HG03354 (cell line): ENCODE data around the gene C22orf39.

Experiments used
- ATAC-seq: cut with Tn5 transposase; IDR thresholded peaks from one replicate; pipeline ENCODE4 v1.9.1; 2021; ENCODE audit warnings: mild to moderate bottlenecking; ENCODE audit not compliant: unreplicated experiment, poor library complexity, severe bottlenecking

Gene C22orf39

GRCh38 chr22:19406846-19407245, 40.7 kb downstream of the C22orf39 start:
- ATAC-seq = no peak

DNA sequence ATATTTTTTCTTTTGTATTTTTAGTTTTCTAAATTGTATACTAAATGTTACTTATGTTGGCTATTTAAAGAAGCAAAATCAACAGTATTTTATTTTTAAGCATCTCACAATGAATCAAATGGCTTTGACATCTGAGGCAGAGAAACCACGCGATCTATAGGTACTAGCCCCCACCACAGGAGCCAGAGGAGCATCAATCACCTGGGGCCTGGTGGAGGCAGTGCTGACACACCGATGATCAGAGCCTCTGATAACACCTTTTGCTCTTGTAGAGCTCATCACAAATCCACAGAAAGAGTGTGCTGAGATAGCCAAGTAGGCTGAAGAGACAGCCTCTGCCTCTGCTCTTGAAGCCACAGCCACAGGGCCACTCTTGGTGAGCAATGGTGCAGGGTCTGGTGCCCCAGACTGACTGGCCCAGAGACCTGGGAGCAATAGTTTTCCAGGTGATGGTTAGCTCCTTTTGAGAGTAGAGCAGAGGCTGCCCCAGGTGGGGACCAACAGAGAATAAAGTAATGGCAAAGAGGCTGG, 41.2 kb downstream of the C22orf39 start:
- ATAC-seq = no peak

GRCh38 chr22:19405652-19406051, 41.9 kb downstream of the C22orf39 start:
- ATAC-seq = no peak

- ATAC-seq = no peak
Measured at GRCh38 chr22:19405133-19405532, 42.4 kb downstream of the C22orf39 start.

GRCh38 chr22:19404676-19405075, 42.8 kb downstream of the C22orf39 start:
- no peak for ATAC-seq

DNA sequence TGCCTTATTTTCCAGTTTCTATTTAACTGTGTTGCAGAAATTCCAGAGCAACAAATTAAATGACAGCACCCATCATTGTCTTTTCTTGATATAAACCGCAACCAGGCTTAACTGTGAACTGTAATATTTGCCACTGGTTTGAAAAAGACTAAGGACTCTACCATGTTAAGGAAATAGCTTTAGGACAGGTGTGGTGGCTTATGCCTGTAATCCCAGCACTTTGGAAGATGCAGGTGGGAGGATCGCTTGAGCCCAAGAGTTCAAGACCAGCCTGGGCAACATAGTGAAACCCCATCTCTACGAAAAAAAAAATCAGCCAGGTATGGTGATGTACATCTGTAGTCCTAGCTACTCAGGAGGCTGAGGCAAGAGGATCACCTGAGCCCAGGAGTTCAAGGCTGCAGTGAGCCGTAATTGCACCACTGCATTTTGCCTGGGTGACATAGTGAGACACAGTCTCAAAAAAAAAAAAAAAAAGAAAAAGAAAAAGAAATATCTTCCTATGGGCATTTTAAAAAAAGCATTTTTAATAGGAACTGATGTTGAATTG, 44.8 kb downstream of the C22orf39 start:
- no peak for ATAC-seq

DNA sequence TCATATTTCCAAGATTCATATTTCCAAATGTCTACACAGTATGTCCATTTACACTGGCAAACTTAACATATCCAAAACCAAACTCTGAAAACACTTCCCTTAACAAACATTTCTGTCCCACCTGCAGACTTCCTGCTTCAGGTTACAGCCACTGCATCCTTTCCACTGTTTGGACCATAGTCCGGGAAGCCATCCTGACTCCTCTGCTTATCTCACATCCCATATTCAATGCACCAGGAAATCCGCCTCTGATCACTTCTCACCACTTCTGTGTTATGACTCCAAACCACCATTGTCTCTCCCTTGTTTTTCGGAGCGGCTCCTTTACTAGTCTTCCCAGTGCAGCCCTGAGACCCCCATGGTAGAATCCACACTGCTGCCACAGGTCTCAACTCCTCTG, 46.0 kb downstream of the C22orf39 start:
- ATAC-seq = no peak

DNA sequence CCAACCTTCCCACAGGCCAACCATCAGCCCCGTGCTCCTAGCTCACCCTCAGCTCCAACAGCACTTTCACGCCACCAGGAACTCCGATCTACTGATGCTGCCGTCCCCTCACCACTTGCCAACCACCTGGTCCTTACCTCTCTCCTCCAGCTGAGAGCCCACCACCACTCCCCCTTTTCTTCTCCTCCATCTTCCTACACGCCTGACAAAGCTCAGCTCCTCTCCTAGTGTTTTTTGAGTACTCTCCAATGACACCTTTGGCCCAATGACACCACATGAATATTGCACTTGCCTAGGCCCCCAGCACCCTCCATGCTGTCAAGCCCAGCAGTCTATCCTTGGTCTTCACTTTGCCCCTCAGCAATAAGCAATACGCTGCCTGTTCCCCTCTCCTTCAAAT, 46.6 kb downstream of the C22orf39 start:
- ATAC-seq = no peak

GRCh38 chr22:19398652-19399051, 48.9 kb downstream of the C22orf39 start:
- ATAC-seq = no peak

GRCh38 chr22:19398206-19398605, 49.3 kb downstream of the C22orf39 start:
- ATAC-seq = no peak

DNA sequence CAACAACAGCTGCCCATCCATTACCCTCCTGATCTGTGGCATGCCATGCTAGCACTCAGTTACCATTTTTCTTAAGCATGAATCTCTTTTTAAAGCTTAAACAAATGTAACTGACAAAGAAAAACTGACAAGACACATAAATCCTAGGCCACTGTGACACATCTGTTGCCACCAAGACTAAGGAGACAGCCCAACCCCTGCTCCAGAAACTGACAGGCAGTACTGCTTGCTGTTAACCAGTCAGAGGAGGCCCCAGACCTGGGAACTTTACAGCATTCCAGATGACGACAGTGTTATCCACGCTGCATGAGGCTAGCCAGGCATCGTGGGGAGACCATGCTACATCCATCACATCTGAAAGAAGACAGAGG, 49.8 kb downstream of the C22orf39 start:
- ATAC-seq = no peak

DNA sequence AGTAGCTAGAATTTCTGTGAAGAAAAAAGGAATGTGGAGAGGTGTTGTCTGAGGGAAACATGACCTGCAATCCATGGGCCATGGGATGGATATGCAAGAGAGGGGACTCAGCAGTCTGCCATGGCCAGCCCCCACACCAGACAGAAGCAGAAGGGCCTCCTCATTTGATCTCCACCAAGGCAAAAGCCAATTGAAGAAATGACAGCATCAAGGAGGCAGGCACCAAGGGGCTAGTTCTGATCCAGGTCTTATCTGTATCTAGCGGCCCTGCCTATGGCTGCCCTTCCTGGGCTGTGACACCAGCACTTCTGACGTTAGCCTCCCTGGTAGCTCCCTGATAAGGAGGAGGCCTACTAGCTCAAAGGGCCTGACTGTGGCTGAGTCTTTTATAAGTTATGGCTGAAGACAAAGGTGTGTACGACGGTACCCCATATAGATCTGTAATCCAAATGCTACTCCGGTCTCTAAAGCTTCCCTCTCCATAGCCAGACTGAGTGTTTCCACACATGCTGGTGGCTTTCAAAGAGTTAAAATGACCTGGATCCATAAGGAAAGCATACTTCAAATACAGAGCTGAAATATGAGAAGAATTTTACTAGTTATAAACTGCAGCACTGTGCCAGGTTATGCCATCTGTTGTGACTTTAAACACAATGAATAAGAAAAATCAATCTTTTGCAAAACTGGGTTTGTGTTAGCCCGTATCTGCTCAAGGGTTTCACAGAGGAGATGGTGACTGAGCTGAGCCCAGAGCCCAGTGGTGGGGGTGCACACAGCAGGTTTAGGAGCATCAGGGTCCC, 50.4 kb downstream of the C22orf39 start:
- ATAC-seq = no peak

DNA sequence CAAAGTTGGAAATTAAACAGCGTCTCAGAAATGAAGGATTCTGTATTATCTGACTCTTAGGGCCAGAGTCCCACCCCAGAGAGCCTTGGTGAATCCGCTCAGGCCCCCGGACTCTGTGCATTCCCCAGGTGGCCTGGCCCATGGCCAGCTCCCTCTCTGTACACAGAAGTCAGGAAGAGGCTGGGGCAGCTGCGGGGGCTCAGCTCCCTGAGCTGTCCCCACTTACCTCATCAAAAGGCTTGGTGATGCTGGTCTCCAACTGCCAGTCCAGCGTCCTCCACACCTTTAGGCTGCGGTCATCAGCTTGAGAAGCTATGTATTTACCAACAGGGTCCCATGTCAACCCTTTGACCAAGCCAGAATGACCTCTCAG, 51.0 kb downstream of the C22orf39 start:
- no peak for ATAC-seq

GRCh38 chr22:19395276-19395675, 52.2 kb downstream of the C22orf39 start:
- ATAC-seq = no peak

DNA sequence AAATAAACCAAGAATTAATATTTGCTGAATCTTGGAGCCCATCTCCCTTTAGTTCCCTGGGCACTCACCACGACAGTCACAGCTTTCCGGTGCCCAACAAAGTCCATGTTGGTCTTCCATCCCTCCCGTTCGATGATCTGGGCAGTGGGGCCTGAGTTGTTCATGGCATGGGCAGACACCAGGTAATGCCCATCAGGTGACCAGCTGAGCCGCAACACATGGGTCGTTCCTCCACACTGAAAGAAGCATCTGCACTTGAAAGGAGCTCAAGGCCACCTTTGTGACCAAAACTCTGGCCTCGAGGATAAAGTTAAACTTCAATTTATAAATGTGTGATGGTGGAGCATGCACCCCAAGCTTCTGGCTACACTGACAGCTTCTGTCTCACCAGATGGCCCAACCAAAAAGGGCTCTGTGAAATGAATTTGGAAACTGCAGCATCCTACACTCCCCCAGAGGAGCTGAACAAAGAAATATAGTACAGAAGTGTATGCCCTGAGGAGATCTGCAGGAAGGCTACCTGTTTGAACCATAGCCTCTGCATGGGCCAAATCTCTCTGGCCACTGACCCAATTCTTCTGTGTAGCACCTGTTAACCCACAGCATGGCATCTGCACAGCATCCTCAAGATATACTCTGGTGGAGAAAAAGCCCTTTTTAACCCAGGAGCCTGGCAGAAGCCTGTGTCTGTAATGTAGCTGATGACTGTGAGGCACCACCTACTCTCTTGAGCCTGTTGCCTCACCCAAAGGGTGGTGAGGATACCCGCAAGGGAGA, 53.0 kb downstream of the C22orf39 start:
- ATAC-seq = no peak

- ATAC-seq = no peak
Measured at GRCh38 chr22:19393704-19394103, 53.8 kb downstream of the C22orf39 start.
